GM12878 (cell line): Measurements from ENCODE around the gene SLC2A1. TPM values are rescaled to one million over a fixed set of nuclear protein-coding genes. Genes with fewer than 3 reads are reported as not detected.

Experiments used
- ATAC-seq: fragments of 200-7000 bp; cut with Tn5 transposase; 3 replicates; pipeline ENCODE4 v1.9.1; 2020; ENCODE audit warnings: mild to moderate bottlenecking, moderate library complexity
- BruUV-seq: library from RNA; stranded (reverse); fragments of 400-500 nt; replicated peaks from 2 replicates; lab custom pipeline; 2021; lab: Mats Ljungman, UMichigan
- CTCF ChIA-PET: fragments of 300-600 bp; sonication (Branson Sonifier 250); formaldehyde crosslinking; extraction: SDS; loops from one replicate; lab custom pipeline; 2021; ENCODE audit warnings: inconsistent platforms; lab: Yijun Ruan, JAX
- POLR2A ChIA-PET: fragments of 350-600 bp; formaldehyde crosslinking; extraction: SDS; loops from one replicate; lab custom pipeline; 2021; ENCODE audit warnings: inconsistent platforms; lab: Charles Lee
- RAD21 ChIA-PET: fragments of 300-600 bp; sonication (Branson Sonifier 250); formaldehyde crosslinking; loops from one replicate; lab custom pipeline; 2023; ENCODE audit warnings: antibody characterized with exemption; ENCODE audit not compliant: unreplicated experiment; lab: Charles Lee
- SMC1A ChIA-PET: fragments of 300-600 bp; sonication (Branson Sonifier 250); formaldehyde crosslinking; loops from one replicate; lab custom pipeline; 2023; ENCODE audit not compliant: unreplicated experiment, uncharacterized antibody; lab: Charles Lee
- DNase-seq: peaks from one replicate; pipeline ENCODE4 v3.0.0-alpha.2; 2011; ENCODE audit warnings: low read depth, low spot score
- FAIRE-seq: peaks from 3 replicates; lab custom pipeline; 2011; peaks lifted over from hg19 to GRCh38; lab: Jason Lieb, UNC
- H2AFZ ChIP-seq: 2 replicates; pipeline ENCODE4 v1.6.0; 2011; ENCODE audit warnings: low read depth, low read length, control low read depth; ENCODE audit not compliant: control insufficient read depth
- H3K27ac ChIP-seq: 2 replicates; pipeline ENCODE4 v1.5.1; 2011; ENCODE audit warnings: control low read depth; ENCODE audit not compliant: control insufficient read depth, insufficient read depth
- H3K27me3 ChIP-seq, 2 experiments: replicated peaks in 1 of 2; 2 replicates each; pipeline versions ENCODE4 v1.6.0 to v1.6.1; 2011; ENCODE audit warnings: low read length in 1 of 2; ENCODE audit not compliant: control insufficient read depth in 2 of 2, insufficient read depth in 2 of 2
- H3K36me3 ChIP-seq, 2 experiments: 2 replicates each; pipeline ENCODE4 v1.5.1; 2011; ENCODE audit warnings: low read length in 1 of 2; ENCODE audit not compliant: control insufficient read depth in 2 of 2, insufficient read depth in 2 of 2
- H3K4me1 ChIP-seq: 2 replicates; pipeline ENCODE4 v1.6.1; 2011; ENCODE audit warnings: mild to moderate bottlenecking, low read length, moderate library complexity, mixed read lengths; ENCODE audit not compliant: control insufficient read depth, insufficient read depth
- H3K4me2 ChIP-seq: 2 replicates; pipeline ENCODE4 v1.6.0; 2011; ENCODE audit warnings: control low read depth; ENCODE audit not compliant: control insufficient read depth, insufficient read depth
- H3K4me3 ChIP-seq: fragments of 200-600 bp; sonication (generic); 2 replicates; pipeline ENCODE4 v1.5.1; 2016
- H3K79me2 ChIP-seq: 2 replicates; pipeline ENCODE4 v1.6.0; 2011; ENCODE audit warnings: low read length; ENCODE audit not compliant: control insufficient read depth, insufficient read depth
- H3K9ac ChIP-seq: 2 replicates; pipeline ENCODE4 v1.8.0; 2011; ENCODE audit warnings: low read length, control low read depth, mixed read lengths; ENCODE audit not compliant: control insufficient read depth, insufficient read depth
- H3K9me3 ChIP-seq: replicated peaks from 3 replicates; pipeline ENCODE4 v1.5.1; 2011; ENCODE audit warnings: mild to moderate bottlenecking, low read length; ENCODE audit not compliant: control insufficient read depth, insufficient read depth
- H4K20me1 ChIP-seq: 2 replicates; pipeline ENCODE4 v1.6.0; 2011; ENCODE audit not compliant: control insufficient read depth, insufficient read depth
- POLR2A ChIP-seq: IDR thresholded peaks from 2 replicates; pipeline ENCODE4 v1.6.1; 2011; ENCODE audit warnings: low read depth, mild to moderate bottlenecking, low read length
- POLR2AphosphoS2 ChIP-seq: IDR thresholded peaks from 2 replicates; pipeline ENCODE4 v1.6.1; 2011; ENCODE audit warnings: low read depth, mild to moderate bottlenecking, low read length, improper control_type of control experiment, moderate library complexity
- SIX5 ChIP-seq: IDR thresholded peaks from 2 replicates; pipeline ENCODE4 v1.6.1; 2011; ENCODE audit warnings: mild to moderate bottlenecking, low read depth, low read length, moderate library complexity; ENCODE audit not compliant: severe bottlenecking
- WGBS: methylation state at CpG from one replicate; pipeline ENCODE4 v1.1.6; 2016; ENCODE audit warnings: low lambda C conversion rate; ENCODE audit not compliant: insufficient replicate concordance, insufficient coverage; ENCODE audit errors: missing lambda C conversion rate; 5-methylcytosine and 5-hydroxymethylcytosine counted together
- in situ Hi-C: fragments of 300-500 bp; cut with MboI; formaldehyde crosslinking; loops from 9 replicates; pipeline ENCODE4 v1.14.3; 2018; ENCODE audit warnings: mixed read lengths
- intact Hi-C: fragments of 100-400 bp; cut with micrococcal nuclease; formaldehyde crosslinking; loops from one replicate; pipeline ENCODE4 v1.14.2; 2022; ENCODE audit not compliant: unreplicated experiment
- polyA plus RNA-seq, 11 experiments: library from polyadenylated mRNA; depleted of rRNA in 4 of 11; unstranded in 6 of 11; stranded (reverse) in 5 of 11; fragments of >200 nt; fragmentation: Nextera tagmentation in 4 of 11; fragmentation: Illumina TruSeq in 1 of 11; extraction: Ambion mirVana in 4 of 11; extraction: Trizol in 1 of 11; gene quantifications; 1 replicate in 1 of 11; 2 replicates in 10 of 11; pipeline versions ENCODE4 v1.2.1 to v1.2.3, GENCODE V29; 2011 to 2016; ENCODE audit warnings: inconsistent platforms in 2 of 11, missing spikeins in 2 of 11, low read depth in 1 of 11
- total RNA-seq, 4 experiments: library from RNA; depleted of rRNA in 3 of 4; stranded (reverse); fragments of >200 nt in 3 of 4; fragmentation: Illumina TruSeq in 1 of 4; extraction: Trizol in 1 of 4; gene quantifications; 2 replicates each; pipeline versions ENCODE4 v1.2.1 to v1.2.3, GENCODE V29; 2013 to 2021
- TF ChIP-seq, protein P1 (sequence below): IDR thresholded peaks from 2 replicates; pipeline ENCODE4 v1.6.1; 2012; ENCODE audit warnings: low read depth, low read length, improper control_type of control experiment

The SLC2A1 gene
- total and polyA plus RNA-seq, 10 of the 15 experiments (the other 5 are each of a cell fraction or from before 2014, with no cell fraction given) = 5.7 to 66.0 (median 44.2) TPM

- Histone ChIP-seq H3K4me2 (peak overlapping the region; percentile 69), H3K9ac (no peak overlapping the region), H3K9me3 (no peaks in the 10 kb centered on the region), H3K27ac (peak overlapping the region; percentile 74), H3K36me3 (peaks cover 40 to 51% of the 10 kb centered on the region in 2 experiments), H4K20me1 (peaks cover 18% of the 10 kb centered on the region), H3K27me3 (no peaks in the 10 kb centered on the region), H3K79me2 (peaks cover 99% of the 10 kb centered on the region), H3K4me1 (peaks cover 78% of the 10 kb centered on the region), H3K4me3 (no peak overlapping the region), H2AFZ (no peak overlapping the region)
- SMC1A ChIA-PET = interaction anchor here (1.1 to 4.5 kb wide), 3 partner anchors 8 to 12 kb away, joined by 4 to 26 read pairs (median 6); no protein-coding TSS in a partner anchor
- RAD21 ChIA-PET = interaction anchor here (1.1 to 1.4 kb wide), 3 partner anchors 10 to 21 kb away, joined by 3 to 4 read pairs (median 3); no protein-coding TSS in a partner anchor
- POLR2A ChIA-PET = interaction anchor here (1.4 to 1.6 kb wide), 2 partner anchors 8 to 13 kb away, joined by 3 to 4 read pairs; no protein-coding TSS in a partner anchor
- CTCF ChIA-PET = interaction anchor here (0.7 to 2.0 kb wide), 7 partner anchors 8 to 132 kb away, joined by 3 to 7 read pairs (median 4); no protein-coding TSS in a partner anchor
- DNase-seq (no peak), ATAC-seq (no peak), FAIRE-seq (no peak)
- BruUV-seq = no TSS peak
- intact Hi-C loops (no loop called here), in situ Hi-C loops (no loop called here)
- 75% methylated on average over 6 of the region's 6 CpGs for WGBS
- TF ChIP-seq POLR2AphosphoS2 = 0 out of 2 replicates have a peak, but pooled peaks have one; percentile 6
- TF ChIP-seq, protein P1, sequence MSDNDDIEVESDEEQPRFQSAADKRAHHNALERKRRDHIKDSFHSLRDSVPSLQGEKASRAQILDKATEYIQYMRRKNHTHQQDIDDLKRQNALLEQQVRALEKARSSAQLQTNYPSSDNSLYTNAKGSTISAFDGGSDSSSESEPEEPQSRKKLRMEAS = no peak
These were observed 14.9 kb downstream of the SLC2A1 start for GRCh38 chr1:42943728-42944127.

- Histone ChIP-seq H3K9me3 (no peaks in the 10 kb centered on the region), H3K79me2 (peaks cover 100% of the 10 kb centered on the region), H3K4me1 (peaks cover 84% of the 10 kb centered on the region), H3K27ac (peak overlapping the region; percentile 74), H3K4me2 (peak overlapping the region; percentile 44), H4K20me1 (peaks cover 18% of the 10 kb centered on the region), H3K9ac (no peak overlapping the region), H2AFZ (no peak overlapping the region), H3K36me3 (peaks cover 43 to 55% of the 10 kb centered on the region in 2 experiments), H3K4me3 (no peak overlapping the region), H3K27me3 (no peaks in the 10 kb centered on the region)
- no TSS peak for BruUV-seq
- DNase-seq (no peak), ATAC-seq (no peak), FAIRE-seq (no peak)
- ChIA-PET POLR2A (interaction anchor here (1.6 kb wide), 1 partner anchor 9 kb away, joined by 4 read pairs; no protein-coding TSS in a partner anchor), RAD21 (no interaction called here), SMC1A (interaction anchor here (1.1 to 4.5 kb wide), 5 partner anchors 8 to 20 kb away, joined by 4 to 26 read pairs (median 6); no protein-coding TSS in a partner anchor), CTCF (interaction anchor here (0.7 to 1.9 kb wide), 4 partner anchors 8 to 14 kb away, joined by 4 to 7 read pairs (median 5); no protein-coding TSS in a partner anchor)
- in situ Hi-C loops (no loop called here), intact Hi-C loops (no loop called here)
- WGBS = 57% methylated on average over 7 of the region's 7 CpGs
- TF ChIP-seq POLR2A = 0 out of 2 replicates have a peak, but pooled peaks have one; percentile 18
- no peak for TF ChIP-seq SIX5
These were observed 15.5 kb downstream of the SLC2A1 start for GRCh38 chr1:42943166-42943565.
